Effector CD8-positive, alpha-beta T cell (primary cell): Measurements from ENCODE around the gene SRI.
A peak's percentile ranks its signal among the peaks of the same experiment; 100 is the strongest.
"Not testable (repeated sequence)": the region's sequence is repeated elsewhere in the genome, so short reads cannot be mapped to it uniquely, and the experiment has no call there.

Experiments
- DNase-seq: peaks from one replicate; lab custom pipeline; 2025; lab: John Stamatoyannopoulos, UW
- total RNA-seq, 4 experiments: gene quantifications; one replicate each; lab custom pipeline; 2026; lab: John Stamatoyannopoulos, UW

Gene SRI, protein sequence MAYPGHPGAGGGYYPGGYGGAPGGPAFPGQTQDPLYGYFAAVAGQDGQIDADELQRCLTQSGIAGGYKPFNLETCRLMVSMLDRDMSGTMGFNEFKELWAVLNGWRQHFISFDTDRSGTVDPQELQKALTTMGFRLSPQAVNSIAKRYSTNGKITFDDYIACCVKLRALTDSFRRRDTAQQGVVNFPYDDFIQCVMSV
- total RNA-seq: 43.9 to 59.1 (median 47.4) reads per million in 4 experiments

DNA sequence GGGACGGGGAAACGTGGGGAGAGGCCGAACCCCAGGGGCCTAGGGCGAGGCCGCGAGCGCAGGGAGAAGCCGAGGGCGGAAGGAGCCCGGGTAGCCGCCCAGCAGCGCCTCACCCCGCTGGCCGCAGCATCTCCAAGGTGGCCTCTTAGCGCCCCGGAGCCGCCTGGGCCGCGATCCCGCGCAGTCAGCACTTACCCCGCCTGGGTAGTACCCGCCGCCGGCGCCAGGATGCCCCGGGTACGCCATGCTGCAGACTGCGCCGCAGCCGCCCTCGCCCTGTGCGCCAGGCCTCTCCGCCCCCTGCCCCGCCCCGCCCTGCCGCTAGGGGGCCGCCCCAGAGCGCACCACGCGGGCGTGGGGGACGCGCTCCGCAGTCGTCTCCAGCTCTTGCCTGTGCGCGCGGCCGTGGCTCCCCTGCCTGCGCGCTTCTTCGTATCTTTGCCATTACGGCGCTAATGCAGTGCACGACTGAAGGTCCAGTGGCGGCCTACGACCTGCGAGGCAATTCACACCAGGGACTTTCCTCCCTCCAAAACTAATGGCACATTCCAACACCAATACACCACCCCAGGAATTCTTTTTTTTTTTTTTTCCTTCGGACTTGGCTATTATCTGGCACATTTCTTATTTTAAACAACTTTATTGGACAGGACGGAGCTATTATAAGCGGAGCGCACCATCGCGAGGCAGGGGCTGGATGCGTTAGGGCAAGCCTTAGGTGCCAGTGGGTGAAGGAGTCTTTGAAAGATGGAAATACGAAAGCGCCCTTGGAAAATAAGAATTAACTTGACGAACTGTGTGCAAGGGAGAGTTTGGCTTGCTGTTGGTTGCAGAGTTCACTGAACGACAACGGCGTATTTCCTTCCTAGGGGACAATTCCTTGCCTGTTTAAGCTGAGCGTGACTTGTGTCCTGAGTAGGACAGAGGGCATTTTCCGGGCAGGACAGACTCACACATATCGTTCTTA lies at the start of gene SRI:
Gene SRI (minus strand): TSS at position 258 of the 967 bp plus-strand sequence. CDS start 12 bp downstream, at position 246.
- peak; percentile 86 for DNase-seq

GRCh38 chr7:88269586-88269985 lies 49.7 kb upstream of the SRI start:
- DNase-seq: no peak

GRCh38 chr7:88268858-88269257 lies 49.0 kb upstream of the SRI start:
- DNase-seq: no peak

DNA sequence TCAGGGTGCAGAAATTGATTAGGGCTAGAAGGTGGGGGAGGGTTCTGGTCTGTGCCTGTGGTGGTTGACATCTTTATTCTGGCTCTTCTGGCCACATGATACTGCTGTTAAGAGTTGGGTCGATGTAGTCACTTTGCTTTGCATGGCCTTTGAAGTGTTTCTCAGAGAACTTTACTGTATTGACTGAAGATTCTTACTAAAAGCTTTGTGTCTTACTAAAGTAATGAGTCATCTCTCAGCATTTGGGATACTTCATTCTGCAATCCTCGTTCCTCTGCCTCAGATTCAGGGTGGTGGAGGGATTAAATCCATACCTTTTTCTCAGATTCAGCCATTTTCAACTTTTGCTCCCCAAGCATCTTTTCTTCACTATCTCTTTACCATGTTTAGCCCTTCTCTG lies 48.2 kb upstream of the SRI start:
- no peak for DNase-seq

- no peak for DNase-seq
These were observed 47.6 kb upstream of the SRI start for GRCh38 chr7:88267421-88267820.

DNA sequence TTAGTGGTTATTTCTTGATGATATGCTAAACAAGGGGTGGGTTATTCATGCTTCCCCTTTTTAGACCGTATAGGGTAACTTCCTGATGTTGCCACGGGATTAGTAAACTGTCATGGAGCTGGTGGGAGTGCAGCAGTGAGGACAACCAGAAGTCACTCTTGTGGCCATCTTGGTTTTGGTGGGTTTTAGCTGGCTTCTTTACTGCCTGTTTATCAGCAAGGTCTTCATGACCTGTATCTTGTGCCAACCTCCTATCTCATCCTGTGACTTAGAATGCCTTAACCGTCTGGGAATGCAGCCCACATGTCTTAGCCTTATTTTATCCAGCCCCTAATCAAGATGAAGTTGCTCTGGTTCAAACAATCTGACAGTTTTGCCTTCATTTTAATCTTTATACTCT lies 45.1 kb upstream of the SRI start:
- not testable (repeated sequence) for DNase-seq

GRCh38 chr7:88262562-88262961 lies 42.7 kb upstream of the SRI start:
- DNase-seq: no peak

DNA sequence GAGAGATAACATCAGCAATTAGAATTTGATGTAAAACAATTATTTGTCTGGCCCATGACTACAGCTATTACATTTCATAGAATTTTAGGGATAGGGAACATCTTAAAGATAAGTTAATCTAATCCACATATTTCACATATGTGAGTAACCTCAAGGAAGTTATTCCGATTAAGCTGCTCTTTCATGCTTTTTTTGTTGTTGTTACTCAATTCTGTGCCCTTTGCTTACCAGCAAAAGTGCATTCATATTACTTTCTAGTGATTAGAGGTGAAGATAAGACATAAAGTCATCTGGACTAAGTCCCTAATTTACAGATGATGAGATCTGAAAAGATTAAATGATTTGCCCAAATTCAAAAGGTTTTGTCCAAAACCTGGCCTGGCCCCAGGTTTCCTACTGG lies 40.9 kb upstream of the SRI start:
- DNase-seq: no peak

DNA sequence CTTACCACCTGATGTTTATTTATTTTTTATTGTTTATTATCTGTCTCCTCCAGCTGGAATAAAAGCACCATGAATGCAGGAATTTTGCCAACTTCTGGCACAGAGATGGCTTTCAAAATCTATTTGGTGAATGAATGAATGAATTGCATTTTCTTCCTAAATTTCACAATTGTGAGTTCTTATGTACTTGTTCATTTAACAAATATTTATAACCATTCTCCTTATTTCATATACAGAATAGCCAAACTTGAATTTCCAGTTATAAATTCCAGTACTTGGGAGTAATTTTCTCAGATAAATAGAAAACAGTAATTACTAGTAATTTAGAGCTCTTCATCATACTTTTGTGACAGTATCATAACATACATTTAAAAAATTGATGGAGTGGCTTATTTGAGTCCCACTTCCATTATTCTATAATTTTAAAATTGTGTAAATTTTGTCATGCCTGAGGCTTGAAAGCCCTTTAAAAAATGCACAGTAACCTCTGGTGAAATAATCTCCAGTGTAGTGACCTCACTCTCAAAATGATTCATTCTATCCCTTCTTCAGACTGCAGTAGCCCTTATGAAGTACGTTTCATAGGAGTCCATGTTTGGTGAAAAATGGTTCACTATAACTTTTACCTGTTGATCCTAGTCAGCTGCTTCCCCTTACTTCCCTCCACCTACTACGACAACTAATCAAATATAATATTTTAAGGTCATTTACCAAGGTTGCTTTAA lies 40.0 kb upstream of the SRI start:
- no peak for DNase-seq

- not testable (repeated sequence) for DNase-seq
These were observed 38.5 kb upstream of the SRI start for GRCh38 chr7:88258296-88258695.

DNA sequence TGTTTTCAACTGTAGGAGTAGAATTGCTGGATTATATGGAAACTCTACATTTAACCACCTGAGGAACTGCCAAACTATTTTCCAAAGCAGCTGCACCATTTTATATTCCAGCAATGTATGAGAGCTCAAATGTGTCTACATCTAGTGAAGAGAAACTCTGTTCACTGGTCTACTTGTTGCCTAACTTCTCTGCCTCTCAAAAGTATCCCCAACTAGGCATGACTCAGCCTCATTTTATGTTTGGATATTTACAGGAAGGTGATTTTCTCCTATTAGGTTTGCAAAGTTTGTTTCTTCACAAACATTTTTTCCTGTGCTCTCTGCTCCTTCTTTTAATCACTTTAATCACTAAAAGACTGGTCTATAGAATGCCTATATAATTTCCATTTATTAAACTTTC lies 37.1 kb upstream of the SRI start:
- DNase-seq: no peak

DNA sequence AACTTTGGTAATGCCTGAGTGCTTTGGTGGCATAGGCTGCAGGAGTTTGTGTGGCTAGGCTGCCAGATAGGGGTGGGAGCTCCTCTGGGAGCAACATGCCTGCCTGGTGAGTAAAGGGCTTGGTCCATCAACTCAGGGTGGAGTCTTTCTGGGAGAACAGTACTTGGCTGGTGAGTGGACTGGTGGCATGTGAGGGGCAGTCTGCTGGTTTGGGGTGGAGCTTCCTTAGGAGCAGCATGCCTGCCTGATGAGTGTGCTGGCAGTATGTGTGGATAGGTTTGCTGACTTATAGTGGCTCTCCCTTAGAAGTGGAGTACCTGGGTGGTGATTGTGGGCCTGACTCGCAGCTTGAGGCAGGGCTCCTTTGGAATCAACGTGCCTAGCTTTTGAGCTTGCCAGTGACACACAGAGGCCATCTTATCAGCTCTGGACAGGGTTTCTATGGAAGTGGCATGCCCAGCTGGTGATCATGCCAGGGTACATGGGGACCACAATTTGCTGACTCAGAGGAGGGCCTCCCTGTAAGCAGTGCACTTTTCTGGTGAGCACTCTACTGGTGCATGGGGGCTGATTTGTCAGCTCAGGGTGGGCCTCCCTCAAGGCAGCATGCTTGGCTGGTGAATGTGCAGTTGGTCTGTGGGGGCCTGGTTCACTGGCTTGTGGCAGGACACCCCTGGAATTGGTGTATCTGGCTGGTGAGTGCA lies 35.0 kb upstream of the SRI start:
- no peak for DNase-seq

DNA sequence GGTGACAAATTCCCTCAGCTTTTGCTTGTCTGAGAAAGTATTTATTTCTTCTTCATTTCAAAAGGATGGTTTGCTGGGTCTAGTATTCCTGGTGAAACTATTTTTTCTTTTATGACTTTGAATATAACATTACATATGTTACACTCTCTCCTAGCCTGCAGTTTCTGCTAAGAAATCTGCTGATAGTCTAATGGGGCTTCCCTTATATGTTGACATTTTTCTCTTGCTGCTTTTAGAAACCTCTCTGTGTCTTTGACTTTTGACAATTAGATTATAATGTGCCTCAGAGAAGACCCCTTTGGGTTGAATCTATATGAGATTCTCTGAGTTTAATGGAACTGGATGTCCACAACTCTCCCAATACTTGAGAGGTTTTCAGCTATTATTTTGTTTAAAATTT lies 33.8 kb upstream of the SRI start:
- DNase-seq: no peak

DNA sequence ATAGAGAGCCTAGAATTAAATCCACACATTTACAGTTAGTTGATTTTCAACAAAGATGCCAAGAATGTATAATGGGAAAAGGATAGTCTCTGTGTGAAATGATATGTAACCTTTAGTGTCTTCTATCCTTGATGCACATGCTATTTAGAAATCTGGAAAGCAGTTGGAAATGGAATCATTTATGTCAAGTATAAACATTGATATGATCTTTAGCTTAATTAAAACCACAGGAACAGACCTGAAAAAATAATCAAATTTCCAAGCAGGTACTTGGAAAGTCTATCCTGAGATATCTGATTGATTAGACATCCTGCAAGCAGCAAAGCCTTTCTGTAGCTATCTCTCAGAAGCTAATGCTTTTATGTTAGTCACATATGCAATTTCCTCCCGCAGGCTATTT lies 24.4 kb upstream of the SRI start:
- DNase-seq: no peak

GRCh38 chr7:88243345-88243909 lies 23.6 kb upstream of the SRI start:
- no peak for DNase-seq

GRCh38 chr7:88239852-88240251 lies 20.0 kb upstream of the SRI start:
- DNase-seq: no peak

- DNase-seq: no peak
These were observed 14.0 kb upstream of the SRI start for GRCh38 chr7:88233828-88234227.

DNA sequence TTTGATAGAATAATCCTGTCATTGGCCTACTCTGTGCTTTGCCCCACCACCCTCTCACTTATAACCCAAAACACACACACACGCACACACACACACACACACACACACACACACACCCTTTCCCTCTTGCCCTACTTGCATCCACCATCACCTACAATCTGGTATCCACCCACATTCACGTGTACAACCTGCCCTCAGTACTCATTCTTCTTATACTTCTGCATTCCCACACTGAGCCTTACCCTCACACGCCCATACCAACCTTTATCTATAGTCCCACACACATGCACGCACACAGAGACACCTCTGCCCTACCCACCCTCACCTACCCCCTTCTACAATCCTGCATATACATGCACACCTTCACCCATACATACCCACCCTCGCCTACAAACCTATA lies 10.8 kb upstream of the SRI start:
- DNase-seq: no peak

- no peak for DNase-seq
These were observed 9.6 kb upstream of the SRI start for GRCh38 chr7:88229302-88229995.

- DNase-seq: no peak
These were observed 7.2 kb upstream of the SRI start for GRCh38 chr7:88226886-88227516.
